ENCODE measurements around the gene SLC10A2.
"Not testable (repeated sequence)": the region's sequence is repeated elsewhere in the genome, so short reads cannot be mapped to it uniquely, and the experiment has no call there.

The SLC10A2 gene, protein sequence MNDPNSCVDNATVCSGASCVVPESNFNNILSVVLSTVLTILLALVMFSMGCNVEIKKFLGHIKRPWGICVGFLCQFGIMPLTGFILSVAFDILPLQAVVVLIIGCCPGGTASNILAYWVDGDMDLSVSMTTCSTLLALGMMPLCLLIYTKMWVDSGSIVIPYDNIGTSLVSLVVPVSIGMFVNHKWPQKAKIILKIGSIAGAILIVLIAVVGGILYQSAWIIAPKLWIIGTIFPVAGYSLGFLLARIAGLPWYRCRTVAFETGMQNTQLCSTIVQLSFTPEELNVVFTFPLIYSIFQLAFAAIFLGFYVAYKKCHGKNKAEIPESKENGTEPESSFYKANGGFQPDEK

DNA sequence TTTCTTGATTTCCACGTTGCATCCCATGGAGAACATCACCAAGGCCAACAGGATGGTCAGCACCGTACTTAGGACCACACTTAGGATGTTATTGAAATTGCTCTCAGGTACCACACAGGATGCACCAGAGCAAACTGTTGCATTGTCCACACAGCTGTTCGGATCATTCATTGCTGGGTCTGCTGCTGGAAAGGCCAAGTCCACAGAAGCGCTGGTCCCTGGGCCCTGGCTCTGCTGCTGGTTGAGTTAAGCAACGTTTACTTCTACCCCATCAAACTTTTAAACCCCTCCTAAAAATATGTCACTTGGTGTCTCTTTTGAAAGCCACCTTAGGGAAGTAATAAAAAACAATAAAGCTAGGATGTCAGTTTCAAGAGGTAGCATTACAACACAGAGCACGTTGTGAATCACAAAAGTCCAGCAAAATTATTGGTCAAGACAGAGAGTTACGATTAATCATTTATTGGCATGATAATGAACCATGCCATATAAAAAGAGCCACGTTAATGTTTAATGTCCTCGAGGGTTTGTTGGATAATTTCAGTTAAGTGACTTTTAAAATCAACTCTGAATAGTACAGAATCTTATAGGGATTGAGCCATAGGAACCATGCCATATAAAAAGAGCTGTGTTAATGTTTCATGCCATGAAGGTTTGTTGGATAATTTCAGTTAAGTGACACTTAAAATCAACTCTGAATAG, at the start of gene SLC10A2:
TSS of gene SLC10A2 (minus strand) at position 339 of the 702 bp plus-strand sequence. CDS start at position 171, 168 bp downstream.
- H3K4me1 ChIP-seq (ENCODE audit: control insufficient read depth, insufficient read depth, low read length), result no peaks in the 10 kb centered on the region
- H3K36me3 ChIP-seq (ENCODE audit: control insufficient read depth in 2 of 2, insufficient read depth in 2 of 2, low read length in 2 of 2), result no peaks in the 10 kb centered on the region
- H3K27ac ChIP-seq (ENCODE audit: low read length), result no peak within 1 kb of the TSS
- no peaks in the 10 kb centered on the region for H3K9me3 ChIP-seq (ENCODE audit: control insufficient read depth in 2 of 2, low read length in 2 of 2)
- H3K27me3 ChIP-seq (ENCODE audit: control insufficient read depth in 1 of 2, insufficient read depth in 2 of 2, low read length in 2 of 2), result no peaks in the 10 kb centered on the region
- H3K9ac ChIP-seq (ENCODE audit: low read length in 2 of 2), result no peak within 1 kb of the TSS
- H3K4me3 ChIP-seq (ENCODE audit: low read length in 2 of 2), result no peak within 1 kb of the TSS

DNA sequence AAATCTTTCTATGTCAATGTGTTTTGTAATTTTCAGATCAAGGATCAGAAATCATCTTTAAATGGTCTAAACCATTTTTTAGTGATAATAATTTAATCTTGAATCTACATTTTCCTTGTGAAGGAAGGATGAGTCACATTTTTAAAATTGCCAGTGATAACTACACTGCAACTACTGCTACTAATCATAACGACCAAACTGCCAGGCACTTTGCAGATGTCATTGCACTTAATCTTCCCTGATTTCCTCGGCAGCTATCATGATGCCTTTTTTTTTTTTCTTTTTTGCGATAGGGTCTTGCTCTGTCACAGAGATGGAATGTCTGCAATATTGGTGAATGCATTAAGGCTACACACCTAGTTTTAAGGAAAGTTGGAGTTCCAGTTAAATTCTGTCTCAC, 41.4 kb upstream of the SLC10A2 start:
- Histone ChIP-seq H3K4me3 (ENCODE audit: low read length in 2 of 2) (no peak overlapping the region), H3K9ac (ENCODE audit: low read length in 2 of 2) (no peak overlapping the region), H3K27ac (ENCODE audit: low read length) (no peak overlapping the region), H3K36me3 (ENCODE audit: control insufficient read depth in 2 of 2, insufficient read depth in 2 of 2, low read length in 2 of 2) (no peaks in the 10 kb centered on the region), H3K9me3 (ENCODE audit: control insufficient read depth in 2 of 2, low read length in 2 of 2) (no peaks in the 10 kb centered on the region), H3K4me1 (ENCODE audit: control insufficient read depth, insufficient read depth, low read length) (no peaks in the 10 kb centered on the region), H3K27me3 (ENCODE audit: control insufficient read depth in 1 of 2, insufficient read depth in 2 of 2, low read length in 2 of 2) (no peaks in the 10 kb centered on the region)

DNA sequence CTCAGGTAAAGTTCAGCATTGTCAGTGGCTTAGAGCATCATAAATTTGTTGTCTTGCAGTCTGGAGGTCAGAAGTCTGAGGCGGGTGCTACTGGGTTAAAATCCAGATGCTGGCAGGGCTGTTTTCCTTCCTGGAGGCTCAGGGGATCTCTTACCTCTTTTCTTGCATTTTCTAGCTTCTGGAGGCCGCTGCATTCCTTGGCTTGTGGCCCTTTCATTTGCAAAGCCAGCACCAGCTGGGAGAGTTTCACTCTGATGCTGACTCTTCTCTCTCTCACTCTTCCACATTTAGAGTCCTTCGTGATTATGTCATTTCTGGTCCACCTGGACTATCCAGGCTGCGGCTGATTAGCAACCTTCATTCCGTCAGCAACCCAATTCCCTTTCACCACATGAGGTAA, 38.1 kb upstream of the SLC10A2 start:
- H3K9me3 ChIP-seq (ENCODE audit: control insufficient read depth in 2 of 2, low read length in 2 of 2), result no peaks in the 10 kb centered on the region
- no peaks in the 10 kb centered on the region for H3K36me3 ChIP-seq (ENCODE audit: control insufficient read depth in 2 of 2, insufficient read depth in 2 of 2, low read length in 2 of 2)

DNA sequence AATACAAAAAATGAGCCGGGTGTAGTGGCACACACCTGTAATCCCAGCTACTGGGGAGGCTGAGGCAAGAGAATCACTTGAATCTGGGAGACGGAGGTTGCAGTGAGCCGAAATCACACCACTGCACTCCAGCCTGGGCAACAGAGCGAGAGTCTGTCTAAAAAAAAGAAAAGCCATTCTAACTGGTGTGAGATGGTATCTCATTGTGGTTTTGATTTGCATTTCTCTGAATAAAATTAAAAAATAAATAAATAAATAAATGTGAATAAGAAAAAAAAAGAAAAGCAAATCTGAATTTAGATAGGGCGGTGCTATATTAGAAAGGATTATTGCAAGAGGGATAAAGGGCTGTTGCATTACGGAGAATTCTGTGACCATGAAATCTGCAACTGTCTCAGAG, 37.2 kb upstream of the SLC10A2 start:
- H3K36me3 ChIP-seq (ENCODE audit: control insufficient read depth in 2 of 2, insufficient read depth in 2 of 2, low read length in 2 of 2); H3K4me1 ChIP-seq (ENCODE audit: control insufficient read depth, insufficient read depth, low read length); H3K27ac ChIP-seq (ENCODE audit: low read length); H3K27me3 ChIP-seq (ENCODE audit: control insufficient read depth in 1 of 2, insufficient read depth in 2 of 2, low read length in 2 of 2); H3K9me3 ChIP-seq (ENCODE audit: control insufficient read depth in 2 of 2, low read length in 2 of 2); H3K9ac ChIP-seq (ENCODE audit: low read length in 2 of 2); H3K4me3 ChIP-seq (ENCODE audit: low read length in 2 of 2): not testable (repeated sequence)

More for the DNA sequence above, 38.1 kb upstream of the SLC10A2 start:
- Histone ChIP-seq H3K9ac (ENCODE audit: low read length in 2 of 2) (no peak overlapping the region), H3K4me3 (ENCODE audit: low read length in 2 of 2) (no peak overlapping the region), H3K4me1 (ENCODE audit: control insufficient read depth, insufficient read depth, low read length) (no peaks in the 10 kb centered on the region), H3K27ac (ENCODE audit: low read length) (no peak overlapping the region), H3K27me3 (ENCODE audit: control insufficient read depth in 1 of 2, insufficient read depth in 2 of 2, low read length in 2 of 2) (no peaks in the 10 kb centered on the region)

DNA sequence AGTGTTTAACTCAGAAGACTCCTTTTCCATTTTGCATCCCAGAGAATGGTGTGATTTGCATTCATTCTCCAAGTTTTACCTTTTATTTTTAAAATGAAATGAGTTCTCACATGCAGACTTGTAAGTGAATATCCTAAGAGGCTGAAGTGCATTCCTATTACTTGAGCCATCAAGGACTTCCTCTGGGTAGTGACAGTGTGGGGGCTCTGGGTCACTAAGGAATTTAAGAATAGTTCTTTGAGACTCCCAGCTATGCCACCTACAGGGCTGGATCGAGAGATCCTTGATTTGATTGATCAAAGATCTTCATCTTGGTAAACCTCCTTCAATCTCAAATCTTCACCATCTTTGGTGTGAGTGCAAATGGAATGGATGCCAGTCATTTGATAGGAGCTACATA, 36.3 kb upstream of the SLC10A2 start:
- H3K27ac ChIP-seq (ENCODE audit: low read length), result no peak overlapping the region
- H3K36me3 ChIP-seq (ENCODE audit: control insufficient read depth in 2 of 2, insufficient read depth in 2 of 2, low read length in 2 of 2), result no peaks in the 10 kb centered on the region
- H3K4me3 ChIP-seq (ENCODE audit: low read length in 2 of 2), result no peak overlapping the region
- H3K9me3 ChIP-seq (ENCODE audit: control insufficient read depth in 2 of 2, low read length in 2 of 2), result no peaks in the 10 kb centered on the region
- H3K4me1 ChIP-seq (ENCODE audit: control insufficient read depth, insufficient read depth, low read length), result no peaks in the 10 kb centered on the region
- H3K27me3 ChIP-seq (ENCODE audit: control insufficient read depth in 1 of 2, insufficient read depth in 2 of 2, low read length in 2 of 2), result no peaks in the 10 kb centered on the region
- no peak overlapping the region for H3K9ac ChIP-seq (ENCODE audit: low read length in 2 of 2)

DNA sequence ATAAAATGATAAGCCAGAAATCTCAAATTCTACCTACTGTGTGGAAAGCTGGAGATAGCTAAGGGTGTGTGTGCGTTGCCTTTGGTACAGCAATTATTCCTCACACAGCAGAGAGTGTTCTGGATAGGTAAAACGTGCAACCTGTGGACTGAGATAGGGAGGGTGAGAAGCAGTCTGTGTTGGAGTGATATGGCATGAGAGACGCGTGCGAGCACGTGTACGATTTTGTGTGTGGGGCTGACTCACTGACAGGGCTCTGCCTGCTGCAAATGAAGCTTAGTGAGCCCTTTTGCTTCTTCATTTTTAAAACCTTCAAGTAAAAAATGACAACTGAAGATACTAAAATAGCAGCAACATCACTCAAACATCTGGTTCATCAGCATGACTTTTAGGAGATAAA, 35.7 kb upstream of the SLC10A2 start:
- Histone ChIP-seq H3K4me1 (ENCODE audit: control insufficient read depth, insufficient read depth, low read length) (no peaks in the 10 kb centered on the region), H3K9ac (ENCODE audit: low read length in 2 of 2) (no peak overlapping the region), H3K27ac (ENCODE audit: low read length) (no peak overlapping the region), H3K4me3 (ENCODE audit: low read length in 2 of 2) (no peak overlapping the region), H3K36me3 (ENCODE audit: control insufficient read depth in 2 of 2, insufficient read depth in 2 of 2, low read length in 2 of 2) (no peaks in the 10 kb centered on the region), H3K27me3 (ENCODE audit: control insufficient read depth in 1 of 2, insufficient read depth in 2 of 2, low read length in 2 of 2) (no peaks in the 10 kb centered on the region), H3K9me3 (ENCODE audit: control insufficient read depth in 2 of 2, low read length in 2 of 2) (no peaks in the 10 kb centered on the region)

DNA sequence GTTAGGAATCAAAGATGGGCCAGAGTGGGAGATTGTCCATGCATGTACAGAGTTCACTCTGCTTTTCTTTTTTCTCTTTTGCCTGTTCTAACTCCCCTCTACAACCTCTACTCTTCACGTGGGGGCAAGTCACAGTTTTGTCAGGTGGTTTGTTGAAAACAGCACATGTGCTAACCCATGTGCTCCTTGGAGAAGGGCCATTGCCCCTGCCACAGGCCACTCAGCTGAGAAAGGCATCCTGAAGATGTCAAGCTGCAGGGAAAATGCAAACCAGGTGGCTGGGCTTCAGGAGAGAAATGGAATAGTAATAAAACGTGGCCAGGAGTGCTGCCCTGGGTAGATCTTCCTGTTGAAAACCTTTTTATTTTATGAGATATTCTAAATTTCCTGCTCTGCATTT, 35.3 kb upstream of the SLC10A2 start:
- no peaks in the 10 kb centered on the region for H3K36me3 ChIP-seq (ENCODE audit: control insufficient read depth in 2 of 2, insufficient read depth in 2 of 2, low read length in 2 of 2)
- no peak overlapping the region for H3K27ac ChIP-seq (ENCODE audit: low read length)
- no peaks in the 10 kb centered on the region for H3K9me3 ChIP-seq (ENCODE audit: control insufficient read depth in 2 of 2, low read length in 2 of 2)
- no peak overlapping the region for H3K9ac ChIP-seq (ENCODE audit: low read length in 2 of 2)
- no peaks in the 10 kb centered on the region for H3K4me1 ChIP-seq (ENCODE audit: control insufficient read depth, insufficient read depth, low read length)
- H3K27me3 ChIP-seq (ENCODE audit: control insufficient read depth in 1 of 2, insufficient read depth in 2 of 2, low read length in 2 of 2), result no peaks in the 10 kb centered on the region
- no peak overlapping the region for H3K4me3 ChIP-seq (ENCODE audit: low read length in 2 of 2)

DNA sequence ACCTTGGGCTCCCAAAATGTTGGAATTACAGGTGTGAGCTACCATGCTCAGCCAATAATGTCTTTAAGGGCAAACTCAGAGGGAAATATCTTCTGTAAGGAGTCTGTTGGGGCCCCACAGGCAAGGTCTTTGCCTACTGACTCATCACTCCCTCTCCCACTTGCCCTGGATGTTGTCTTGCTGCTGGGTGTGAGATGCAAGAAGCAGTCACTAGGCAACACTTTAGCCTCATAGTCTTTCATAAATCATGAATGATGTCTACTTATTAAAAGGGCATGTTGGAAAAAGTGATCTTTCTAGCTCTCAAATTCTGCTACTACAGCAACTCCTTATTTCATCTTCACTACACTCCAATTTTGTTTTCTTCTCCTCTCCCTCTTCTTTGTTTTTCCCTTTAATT, 34.6 kb upstream of the SLC10A2 start:
- H3K4me1 ChIP-seq (ENCODE audit: control insufficient read depth, insufficient read depth, low read length), result no peaks in the 10 kb centered on the region
- no peaks in the 10 kb centered on the region for H3K36me3 ChIP-seq (ENCODE audit: control insufficient read depth in 2 of 2, insufficient read depth in 2 of 2, low read length in 2 of 2)
- no peak overlapping the region for H3K27ac ChIP-seq (ENCODE audit: low read length)
- H3K9me3 ChIP-seq (ENCODE audit: control insufficient read depth in 2 of 2, low read length in 2 of 2), result no peaks in the 10 kb centered on the region
- no peak overlapping the region for H3K9ac ChIP-seq (ENCODE audit: low read length in 2 of 2)
- no peak overlapping the region for H3K4me3 ChIP-seq (ENCODE audit: low read length in 2 of 2)
- H3K27me3 ChIP-seq (ENCODE audit: control insufficient read depth in 1 of 2, insufficient read depth in 2 of 2, low read length in 2 of 2), result no peaks in the 10 kb centered on the region

DNA sequence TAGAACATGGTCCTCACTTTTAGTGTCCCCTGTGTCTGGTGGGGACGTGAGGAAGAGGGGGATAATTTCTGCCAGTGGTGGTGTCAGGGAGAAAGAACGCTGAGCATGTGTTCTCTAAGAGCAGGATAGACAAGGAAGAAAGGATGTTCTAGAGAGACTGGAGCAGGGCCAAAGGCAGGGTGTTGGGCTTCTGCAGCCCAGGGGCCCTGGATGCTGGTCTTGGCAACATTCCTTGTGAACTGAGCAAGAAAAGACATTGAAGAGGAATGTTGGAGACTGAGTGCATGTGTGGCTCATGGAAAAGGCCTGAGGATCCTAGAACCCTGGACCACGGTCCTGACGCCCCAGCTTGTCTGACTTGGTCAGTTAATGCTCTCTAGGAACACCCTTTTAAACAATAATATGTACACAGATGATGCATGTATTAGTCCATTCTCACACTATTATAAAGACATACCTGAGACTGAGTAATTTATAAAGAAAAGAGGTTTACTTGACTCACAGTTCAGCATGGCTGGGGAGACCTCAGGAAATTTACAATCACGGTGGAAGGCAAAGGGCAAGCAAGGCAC, 33.6 kb upstream of the SLC10A2 start:
- Histone ChIP-seq H3K9me3 (ENCODE audit: control insufficient read depth in 2 of 2, low read length in 2 of 2) (no peaks in the 10 kb centered on the region), H3K36me3 (ENCODE audit: control insufficient read depth in 2 of 2, insufficient read depth in 2 of 2, low read length in 2 of 2) (no peaks in the 10 kb centered on the region), H3K27ac (ENCODE audit: low read length) (no peak overlapping the region), H3K4me1 (ENCODE audit: control insufficient read depth, insufficient read depth, low read length) (no peaks in the 10 kb centered on the region), H3K27me3 (ENCODE audit: control insufficient read depth in 1 of 2, insufficient read depth in 2 of 2, low read length in 2 of 2) (no peaks in the 10 kb centered on the region), H3K9ac (ENCODE audit: low read length in 2 of 2) (no peak overlapping the region), H3K4me3 (ENCODE audit: low read length in 2 of 2) (no peak overlapping the region)

DNA sequence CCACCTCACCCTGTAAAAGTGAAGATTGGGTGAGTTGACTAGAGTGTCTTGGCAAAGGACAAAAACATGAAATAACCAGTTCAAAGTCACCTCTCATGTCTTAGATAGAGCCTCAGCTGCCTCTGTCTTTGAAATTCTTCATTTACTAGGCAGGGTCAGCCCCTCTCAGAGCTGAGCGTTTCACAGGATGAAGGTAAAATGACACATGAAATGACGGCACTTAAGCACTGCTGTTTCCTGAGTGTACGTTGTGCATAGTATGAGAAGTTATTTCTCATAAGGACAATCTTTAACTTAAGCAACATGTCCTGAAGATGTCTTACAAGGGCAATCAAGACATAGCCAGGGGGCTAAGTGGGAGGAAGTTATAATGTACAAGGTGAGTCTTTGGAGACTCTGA, 32.3 kb upstream of the SLC10A2 start:
- Histone ChIP-seq H3K27me3 (ENCODE audit: control insufficient read depth in 1 of 2, insufficient read depth in 2 of 2, low read length in 2 of 2) (no peaks in the 10 kb centered on the region), H3K27ac (ENCODE audit: low read length) (no peak overlapping the region), H3K4me3 (ENCODE audit: low read length in 2 of 2) (no peak overlapping the region), H3K9ac (ENCODE audit: low read length in 2 of 2) (no peak overlapping the region), H3K36me3 (ENCODE audit: control insufficient read depth in 2 of 2, insufficient read depth in 2 of 2, low read length in 2 of 2) (no peaks in the 10 kb centered on the region), H3K4me1 (ENCODE audit: control insufficient read depth, insufficient read depth, low read length) (no peaks in the 10 kb centered on the region), H3K9me3 (ENCODE audit: control insufficient read depth in 2 of 2, low read length in 2 of 2) (peaks cover 0 to 3% of the 10 kb centered on the region in 2 donors)

Measured in stomach smooth muscle (tissue), 2 donors.